ENCODE data around the gene UNC45A.
"Not testable (repeated sequence)": the region's sequence is repeated elsewhere in the genome, so short reads cannot be mapped to it uniquely, and the experiment has no call there.

UNC45A gene, protein sequence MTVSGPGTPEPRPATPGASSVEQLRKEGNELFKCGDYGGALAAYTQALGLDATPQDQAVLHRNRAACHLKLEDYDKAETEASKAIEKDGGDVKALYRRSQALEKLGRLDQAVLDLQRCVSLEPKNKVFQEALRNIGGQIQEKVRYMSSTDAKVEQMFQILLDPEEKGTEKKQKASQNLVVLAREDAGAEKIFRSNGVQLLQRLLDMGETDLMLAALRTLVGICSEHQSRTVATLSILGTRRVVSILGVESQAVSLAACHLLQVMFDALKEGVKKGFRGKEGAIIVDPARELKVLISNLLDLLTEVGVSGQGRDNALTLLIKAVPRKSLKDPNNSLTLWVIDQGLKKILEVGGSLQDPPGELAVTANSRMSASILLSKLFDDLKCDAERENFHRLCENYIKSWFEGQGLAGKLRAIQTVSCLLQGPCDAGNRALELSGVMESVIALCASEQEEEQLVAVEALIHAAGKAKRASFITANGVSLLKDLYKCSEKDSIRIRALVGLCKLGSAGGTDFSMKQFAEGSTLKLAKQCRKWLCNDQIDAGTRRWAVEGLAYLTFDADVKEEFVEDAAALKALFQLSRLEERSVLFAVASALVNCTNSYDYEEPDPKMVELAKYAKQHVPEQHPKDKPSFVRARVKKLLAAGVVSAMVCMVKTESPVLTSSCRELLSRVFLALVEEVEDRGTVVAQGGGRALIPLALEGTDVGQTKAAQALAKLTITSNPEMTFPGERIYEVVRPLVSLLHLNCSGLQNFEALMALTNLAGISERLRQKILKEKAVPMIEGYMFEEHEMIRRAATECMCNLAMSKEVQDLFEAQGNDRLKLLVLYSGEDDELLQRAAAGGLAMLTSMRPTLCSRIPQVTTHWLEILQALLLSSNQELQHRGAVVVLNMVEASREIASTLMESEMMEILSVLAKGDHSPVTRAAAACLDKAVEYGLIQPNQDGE

DNA sequence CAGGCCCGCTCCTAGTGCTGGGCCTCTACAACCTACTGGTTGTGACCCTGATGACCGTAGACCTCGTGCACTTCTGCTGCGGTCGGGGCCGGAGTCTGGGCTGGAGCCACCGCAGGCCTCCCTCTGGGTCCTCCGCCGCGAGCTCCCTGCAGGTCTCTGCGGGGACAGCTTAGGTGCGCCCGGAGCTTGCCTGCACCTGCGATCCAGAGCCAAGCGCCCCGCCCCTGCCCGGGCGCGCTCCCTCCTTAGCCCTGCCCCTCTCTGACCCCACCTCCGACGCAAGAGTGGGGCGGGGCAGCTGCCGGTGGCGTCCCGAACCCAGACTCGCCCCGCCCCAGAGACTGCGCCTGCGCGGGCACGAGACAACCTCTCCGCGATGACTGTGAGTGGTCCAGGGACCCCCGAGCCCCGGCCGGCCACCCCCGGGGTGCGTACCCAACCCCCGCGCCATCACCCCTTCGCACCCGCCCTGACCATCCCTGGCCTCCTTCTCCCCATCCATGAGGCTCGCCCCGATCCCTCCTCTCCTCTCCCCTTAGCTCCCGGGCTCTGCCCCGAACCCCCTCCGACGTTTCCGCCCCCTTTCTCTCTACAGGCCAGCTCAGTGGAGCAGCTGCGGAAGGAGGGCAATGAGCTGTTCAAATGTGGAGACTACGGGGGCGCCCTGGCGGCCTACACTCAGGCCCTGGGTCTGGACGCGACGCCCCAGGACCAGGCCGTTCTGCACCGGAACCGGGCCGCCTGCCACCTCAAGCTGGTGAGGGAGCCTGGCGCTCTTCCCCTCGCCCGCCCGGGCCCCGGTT is at the start of gene UNC45A:
Gene UNC45A, plus strand, starts transcription at position 337 of the 803 bp plus-strand sequence. Its CDS starts 40 bp downstream, at position 377.
- peak; percentile 78 for DNase-seq (ENCODE audit: low read depth)

DNA sequence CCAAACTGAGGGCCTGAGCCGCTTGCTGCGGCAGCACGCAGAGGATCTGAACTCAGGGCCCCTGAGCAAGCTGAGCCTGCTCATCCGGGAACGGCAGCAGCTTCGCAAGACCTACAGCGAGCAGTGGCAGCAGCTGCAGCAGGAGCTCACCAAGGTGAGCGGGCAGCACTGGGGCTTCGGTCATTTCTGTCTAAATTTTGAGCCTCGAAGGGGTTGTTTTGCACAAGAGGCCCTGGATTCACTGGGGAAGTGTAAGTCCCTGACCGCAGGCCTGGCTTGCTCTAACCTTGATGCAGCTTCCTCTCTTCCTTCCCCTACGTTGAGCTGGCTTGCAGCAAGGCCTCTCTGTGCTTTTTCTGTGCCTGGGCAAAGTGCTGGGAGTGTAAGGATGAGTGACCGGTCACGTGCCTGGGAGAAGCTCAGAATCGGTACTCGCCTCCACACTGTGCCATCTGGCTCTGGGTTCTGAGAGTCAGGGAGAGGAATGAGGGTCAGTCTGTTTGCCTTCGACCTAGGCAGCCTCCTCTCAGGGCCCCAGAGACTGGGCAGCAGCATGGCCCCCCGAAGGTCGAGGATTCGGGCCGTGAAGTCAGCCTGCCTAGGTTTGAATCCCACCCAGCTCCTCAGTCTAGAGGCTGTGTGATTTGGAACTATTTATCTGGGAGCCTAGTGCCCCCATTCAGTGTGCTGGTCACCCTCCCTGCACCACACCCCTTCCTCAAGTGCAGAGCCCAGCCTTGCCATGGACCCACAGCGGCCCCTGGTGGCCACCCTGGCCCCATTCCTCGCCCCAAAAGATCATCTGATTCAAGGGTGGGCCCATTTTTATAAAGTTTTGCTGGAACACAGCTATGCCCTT is 49.4 kb upstream of the UNC45A start:
- DNase-seq (ENCODE audit: low read depth): no peak

DNA sequence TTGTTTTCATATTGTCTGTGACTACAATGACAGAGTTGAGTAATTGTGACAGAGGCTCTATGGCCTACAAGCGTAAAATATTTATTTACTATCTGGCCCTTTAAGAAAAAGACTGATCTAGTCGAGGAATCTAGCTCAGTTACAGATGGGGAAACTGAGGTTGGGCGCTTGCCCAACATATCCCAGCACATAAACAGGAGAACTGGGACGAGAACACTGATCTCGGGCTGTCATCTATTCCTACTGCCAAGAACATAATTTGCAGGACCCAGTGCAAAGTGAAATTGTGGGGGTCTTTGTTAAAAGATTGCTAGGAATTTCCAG is 48.8 kb upstream of the UNC45A start:
- DNase-seq (ENCODE audit: low read depth): no peak

DNA sequence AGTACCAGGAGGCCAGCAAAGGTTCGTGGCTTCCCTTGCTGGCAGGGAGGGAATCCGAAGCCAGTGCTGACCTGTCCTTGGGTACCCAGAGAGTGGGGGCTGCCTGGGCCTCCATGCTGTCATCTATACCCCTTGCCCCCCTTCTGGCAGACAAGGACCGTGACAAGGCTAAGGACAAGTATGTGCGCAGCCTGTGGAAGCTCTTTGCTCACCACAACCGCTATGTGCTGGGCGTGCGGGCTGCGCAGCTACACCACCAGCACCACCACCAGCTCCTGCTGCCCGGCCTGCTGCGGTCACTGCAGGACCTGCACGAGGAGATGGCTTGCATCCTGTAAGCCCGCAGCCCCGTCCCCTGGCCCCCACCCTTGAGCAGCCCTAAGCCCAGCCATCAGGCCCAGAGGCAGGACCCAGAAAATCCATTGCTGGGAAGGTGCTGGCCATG is 48.0 kb upstream of the UNC45A start:
- DNase-seq (ENCODE audit: low read depth): no peak

DNA sequence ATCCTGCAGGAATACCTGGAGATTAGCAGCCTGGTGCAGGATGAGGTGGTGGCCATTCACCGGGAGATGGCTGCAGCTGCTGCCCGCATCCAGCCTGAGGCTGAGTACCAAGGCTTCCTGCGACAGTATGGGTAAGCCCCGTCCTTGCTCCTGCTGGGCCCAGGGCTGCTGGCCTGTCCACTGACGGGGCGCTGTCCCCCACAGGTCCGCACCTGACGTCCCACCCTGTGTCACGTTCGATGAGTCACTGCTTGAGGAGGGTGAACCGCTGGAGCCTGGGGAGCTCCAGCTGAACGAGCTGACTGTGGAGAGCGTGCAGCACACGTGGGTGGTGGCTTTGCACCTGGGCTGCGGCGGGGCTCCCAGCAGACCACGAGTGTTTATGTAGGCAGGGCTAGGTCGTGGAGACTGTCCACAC is 45.8 kb upstream of the UNC45A start:
- DNase-seq (ENCODE audit: low read depth): no peak

DNA sequence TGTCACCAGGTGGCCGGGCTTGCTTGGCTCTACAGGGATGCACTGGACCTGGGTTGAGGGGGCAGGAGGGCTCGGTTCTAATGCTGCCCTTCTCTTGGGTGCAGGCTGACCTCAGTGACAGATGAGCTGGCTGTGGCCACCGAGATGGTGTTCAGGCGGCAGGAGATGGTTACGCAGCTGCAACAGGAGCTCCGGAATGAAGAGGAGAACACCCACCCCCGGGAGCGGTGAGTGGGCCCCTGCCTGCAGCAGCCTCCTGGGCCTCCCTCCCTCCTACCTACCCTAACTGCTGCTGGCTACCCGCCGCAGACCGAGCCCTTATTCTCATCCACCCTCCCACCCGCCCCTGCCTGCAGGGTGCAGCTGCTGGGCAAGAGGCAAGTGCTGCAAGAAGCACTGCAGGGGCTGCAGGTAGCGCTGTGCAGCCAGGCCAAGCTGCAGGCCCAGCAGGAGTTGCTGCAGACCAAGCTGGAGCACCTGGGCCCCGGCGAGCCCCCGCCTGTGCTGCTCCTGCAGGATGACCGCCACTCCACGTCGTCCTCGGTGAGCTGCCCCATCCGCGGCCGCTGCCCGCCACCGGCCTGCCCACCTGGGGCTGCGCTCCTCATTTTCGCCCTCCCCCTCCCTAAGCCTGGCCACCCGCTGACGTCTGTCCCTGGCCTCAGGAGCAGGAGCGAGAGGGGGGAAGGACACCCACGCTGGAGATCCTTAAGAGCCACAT is 45.2 kb upstream of the UNC45A start:
- no peak for DNase-seq (ENCODE audit: low read depth)

DNA sequence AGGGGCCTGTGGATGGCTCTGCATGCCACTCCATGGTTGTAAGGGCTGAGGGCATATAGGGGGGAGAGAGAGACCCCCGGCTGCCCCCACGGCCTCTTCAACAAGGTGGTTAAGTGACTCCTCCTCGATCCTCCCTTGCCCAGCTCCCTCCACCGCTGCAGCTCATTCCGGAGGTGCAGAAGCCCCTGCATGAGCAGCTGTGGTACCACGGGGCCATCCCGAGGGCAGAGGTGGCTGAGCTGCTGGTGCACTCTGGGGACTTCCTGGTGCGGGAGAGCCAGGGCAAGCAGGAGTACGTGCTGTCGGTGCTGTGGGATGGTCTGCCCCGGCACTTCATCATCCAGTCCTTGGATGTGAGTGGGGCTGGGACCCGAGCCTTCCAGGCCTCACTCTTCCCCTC is 44.2 kb upstream of the UNC45A start:
- DNase-seq (ENCODE audit: low read depth): no peak

DNA sequence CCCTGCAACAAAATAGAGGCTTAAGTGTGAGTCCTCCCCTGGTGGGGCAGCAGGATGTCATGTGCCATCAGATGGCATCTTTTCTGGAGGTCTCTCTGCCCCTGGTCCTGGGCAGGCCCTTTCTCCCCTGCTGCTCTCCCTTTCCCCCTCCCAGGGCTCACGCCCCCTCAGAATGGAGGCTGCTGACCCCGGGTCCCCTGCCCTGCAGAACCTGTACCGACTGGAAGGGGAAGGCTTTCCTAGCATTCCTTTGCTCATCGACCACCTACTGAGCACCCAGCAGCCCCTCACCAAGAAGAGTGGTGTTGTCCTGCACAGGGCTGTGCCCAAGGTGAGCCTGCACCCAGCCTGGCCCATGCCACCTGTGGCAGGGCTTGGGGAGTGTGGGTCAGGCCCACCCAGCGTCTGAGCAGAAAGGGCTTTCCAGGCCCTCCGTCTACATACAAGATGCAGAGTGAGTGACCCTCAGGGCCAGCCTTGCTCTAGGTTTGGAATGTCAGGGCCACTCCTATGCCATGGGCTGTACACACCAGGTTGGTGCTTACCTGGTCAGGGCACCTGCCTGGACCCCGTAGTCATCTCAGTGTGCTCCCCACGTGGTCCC is 43.6 kb upstream of the UNC45A start:
- DNase-seq (ENCODE audit: low read depth): no peak

DNA sequence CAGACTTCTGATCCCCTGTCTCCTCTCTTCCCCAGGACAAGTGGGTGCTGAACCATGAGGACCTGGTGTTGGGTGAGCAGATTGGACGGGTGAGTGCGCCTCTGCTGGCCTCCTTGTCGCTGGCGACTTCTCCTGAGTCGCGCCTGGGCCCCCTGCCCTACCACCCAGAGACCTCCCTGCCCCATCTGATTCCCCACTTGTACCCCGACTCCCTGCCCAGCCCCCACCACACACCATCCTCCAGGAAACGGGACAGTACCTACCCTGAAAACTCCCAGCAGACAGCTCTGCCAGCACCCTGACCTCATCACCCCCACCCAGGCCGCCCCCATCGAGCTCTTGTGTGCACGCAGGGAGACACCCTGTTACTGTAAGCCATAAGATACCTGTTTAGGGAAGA is 43.1 kb upstream of the UNC45A start:
- DNase-seq (ENCODE audit: low read depth): no peak

DNA sequence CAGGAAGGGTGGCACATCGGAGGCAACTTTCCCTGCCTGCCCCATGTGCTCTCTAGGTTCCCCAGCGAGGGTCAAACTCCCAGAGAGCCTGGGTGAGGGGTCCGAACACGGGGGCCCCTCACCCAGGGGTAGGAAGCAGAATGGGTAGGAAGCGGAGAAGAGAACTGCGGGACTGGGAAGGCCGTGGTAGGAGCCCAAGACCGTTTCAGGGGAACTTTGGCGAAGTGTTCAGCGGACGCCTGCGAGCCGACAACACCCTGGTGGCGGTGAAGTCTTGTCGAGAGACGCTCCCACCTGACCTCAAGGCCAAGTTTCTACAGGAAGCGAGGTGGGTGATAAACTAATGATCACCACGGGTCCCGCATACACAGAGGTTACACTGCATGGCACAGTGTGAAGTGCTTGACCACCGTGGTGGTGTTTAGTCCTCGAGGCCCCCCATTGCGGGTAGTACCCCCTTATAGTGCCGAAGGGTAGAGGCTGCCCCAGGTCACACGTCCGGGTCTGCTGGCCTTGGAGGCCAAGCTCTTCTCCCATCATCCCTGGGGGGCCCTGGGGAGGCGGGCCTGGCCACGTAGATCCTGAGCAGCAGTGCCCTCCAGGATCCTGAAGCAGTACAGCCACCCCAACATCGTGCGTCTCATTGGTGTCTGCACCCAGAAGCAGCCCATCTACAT is 42.4 kb upstream of the UNC45A start:
- DNase-seq (ENCODE audit: low read depth): no peak

DNA sequence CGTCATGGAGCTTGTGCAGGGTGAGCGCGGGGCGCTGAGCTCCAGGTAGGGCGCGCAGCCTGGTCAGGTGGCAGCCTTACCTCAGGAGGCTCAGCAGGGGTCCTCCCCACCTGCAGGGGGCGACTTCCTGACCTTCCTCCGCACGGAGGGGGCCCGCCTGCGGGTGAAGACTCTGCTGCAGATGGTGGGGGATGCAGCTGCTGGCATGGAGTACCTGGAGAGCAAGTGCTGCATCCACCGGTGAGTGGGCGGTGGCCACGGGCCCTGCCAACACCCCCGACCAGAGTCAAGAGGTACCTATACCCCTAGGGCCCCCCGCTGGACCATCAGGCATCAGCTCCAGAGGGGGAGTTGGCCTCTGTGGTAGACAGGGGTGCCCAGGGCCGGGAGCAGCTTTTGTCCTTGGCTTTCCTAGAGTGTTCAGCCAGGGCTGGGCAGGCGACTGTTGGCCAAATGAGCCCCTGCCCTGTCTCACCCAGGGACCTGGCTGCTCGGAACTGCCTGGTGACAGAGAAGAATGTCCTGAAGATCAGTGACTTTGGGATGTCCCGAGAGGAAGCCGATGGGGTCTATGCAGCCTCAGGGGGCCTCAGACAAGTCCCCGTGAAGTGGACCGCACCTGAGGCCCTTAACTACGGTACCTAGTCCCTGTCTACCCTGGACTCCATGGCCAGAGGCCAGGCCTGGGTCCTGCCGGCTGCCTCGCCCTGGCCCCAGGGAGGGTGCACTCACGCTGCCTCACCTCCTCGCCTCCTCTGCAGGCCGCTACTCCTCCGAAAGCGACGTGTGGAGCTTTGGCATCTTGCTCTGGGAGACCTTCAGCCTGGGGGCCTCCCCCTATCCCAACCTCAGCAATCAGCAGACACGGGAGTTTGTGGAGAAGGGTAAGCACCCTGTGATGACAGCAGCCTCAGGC is 41.7 kb upstream of the UNC45A start:
- no peak for DNase-seq (ENCODE audit: low read depth)

DNA sequence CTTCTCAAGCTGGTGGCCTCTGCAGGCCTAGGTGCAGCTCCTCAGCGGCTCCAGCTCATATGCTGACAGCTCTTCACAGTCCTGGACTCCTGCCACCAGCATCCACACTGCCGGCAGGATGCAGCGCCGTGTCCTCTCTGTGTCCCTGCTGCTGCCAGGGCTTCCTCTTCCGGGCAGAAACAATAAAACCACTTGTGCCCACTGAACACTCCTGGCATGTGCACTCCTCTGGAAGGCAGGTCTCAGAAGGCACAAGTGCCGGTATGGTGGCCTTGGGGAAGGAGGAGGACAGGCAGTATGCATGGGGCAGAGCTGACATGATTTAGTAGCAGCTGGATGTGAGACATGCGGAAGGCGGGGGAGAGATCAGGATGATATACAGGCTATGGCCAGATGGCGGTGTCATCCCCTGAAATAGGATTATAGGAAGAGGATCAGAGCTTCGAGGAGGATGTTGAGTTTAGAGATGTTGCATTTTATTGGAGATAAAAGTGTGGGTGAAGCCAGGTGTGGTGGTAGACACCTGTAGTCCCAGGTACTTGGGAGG is 39.4 kb upstream of the UNC45A start:
- DNase-seq (ENCODE audit: low read depth): no peak

DNA sequence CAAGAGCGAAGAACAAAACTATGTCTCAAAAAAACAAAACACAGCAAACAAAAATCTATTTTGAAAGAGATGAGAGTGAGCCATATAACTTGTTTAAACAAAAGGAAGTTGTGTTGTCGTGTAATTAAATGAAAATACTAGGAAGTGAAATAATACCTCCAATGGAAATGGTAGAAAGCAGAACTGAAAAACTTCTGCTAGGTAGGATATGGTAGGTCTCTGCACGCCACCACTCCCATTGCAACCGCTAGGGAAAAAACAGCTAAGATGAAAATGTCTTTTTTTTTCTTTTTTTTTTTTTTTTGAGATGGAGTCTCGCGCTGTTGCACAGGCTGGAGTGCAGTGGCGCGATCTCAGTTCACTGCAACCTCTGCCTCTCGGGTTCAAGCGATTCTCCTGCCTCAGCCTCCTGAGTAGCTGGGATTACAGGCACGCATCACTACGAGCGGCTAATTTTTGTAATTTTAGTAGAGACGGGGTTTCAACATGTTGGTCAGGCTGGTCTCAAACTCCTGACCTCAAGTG is 37.9 kb upstream of the UNC45A start:
- DNase-seq (ENCODE audit: low read depth): not testable (repeated sequence)

DNA sequence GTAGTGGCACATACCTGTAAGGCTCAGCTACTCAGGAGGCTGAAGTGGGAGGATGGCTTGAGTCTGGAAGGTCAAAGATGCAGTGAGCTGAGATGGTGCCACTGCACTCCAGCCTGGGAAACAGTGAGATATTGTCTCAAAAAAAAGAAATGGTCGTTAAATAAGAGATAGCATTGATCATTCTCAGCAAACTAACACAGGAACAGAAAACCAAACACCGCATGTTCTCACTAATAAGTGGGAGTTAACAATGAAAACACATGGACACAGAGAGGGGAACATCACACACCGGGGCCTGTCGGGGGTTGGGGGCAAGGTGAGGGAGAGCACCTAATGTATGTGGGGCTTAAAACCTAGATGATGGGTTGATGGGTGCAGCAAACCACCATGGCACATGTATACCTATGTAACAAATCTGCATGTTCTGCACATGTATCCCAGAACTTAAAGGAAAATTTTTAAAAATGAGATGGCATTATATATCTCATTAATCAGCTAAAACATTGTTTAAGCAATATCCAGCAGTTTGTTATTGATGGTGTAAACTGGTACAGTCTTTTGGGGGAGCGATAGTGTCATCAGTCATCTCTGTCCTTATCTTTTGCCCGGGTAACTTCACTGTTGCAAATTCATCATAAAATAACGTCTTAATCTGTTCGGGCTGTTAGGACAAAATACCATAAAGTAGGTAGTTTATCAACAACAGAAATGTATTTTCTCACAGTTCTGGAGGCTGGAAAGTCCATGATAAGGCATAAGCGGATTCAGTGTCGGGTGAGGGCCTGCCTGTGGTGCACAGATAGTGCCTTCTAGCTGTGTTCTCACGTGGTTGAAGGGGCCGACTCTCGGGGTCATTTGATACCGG is 33.7 kb upstream of the UNC45A start:
- peak; percentile 96 for DNase-seq (ENCODE audit: low read depth)

DNA sequence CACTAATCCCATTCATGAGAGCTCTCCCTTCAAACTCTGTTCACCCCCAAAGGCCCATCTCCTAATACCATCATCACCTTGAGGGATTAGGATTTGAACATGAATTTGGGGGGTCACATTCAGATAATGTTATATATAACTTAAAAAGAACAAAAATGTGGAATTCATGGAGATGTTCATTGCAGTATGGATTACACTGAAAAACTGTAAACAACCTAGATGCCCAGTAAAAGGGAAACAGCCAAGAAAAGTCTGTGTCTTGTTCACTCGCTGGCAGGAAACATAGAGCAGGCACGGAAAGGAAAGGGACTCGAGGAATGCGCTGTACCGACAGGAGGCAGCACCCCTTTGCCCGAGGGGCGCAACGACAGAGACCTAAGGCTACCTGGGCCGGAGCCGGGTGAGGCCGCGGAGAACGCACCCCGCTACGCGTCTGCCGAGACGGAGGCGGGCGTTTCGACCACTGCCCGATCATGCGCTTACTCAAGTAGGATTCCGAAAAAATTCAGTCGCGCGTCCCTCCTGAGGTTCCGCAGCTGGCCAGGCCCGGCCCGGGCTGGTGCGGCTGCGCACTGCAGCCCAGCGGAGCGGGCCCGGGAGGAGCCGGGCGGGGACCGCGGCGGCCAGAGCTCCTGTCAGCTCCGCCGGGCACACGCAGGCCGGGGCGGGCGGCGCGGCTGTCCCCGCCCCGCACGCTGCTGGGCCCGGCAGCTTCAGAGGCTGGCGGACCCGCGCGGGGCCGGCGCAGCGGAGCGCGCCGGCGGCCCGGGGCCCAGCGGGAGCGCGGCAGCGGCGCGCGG is 32.8 kb upstream of the UNC45A start:
- peak; percentile 64 for DNase-seq (ENCODE audit: low read depth)
